GM21717 (cell line): ENCODE data around the gene ARFIP2.

Experiments
- ATAC-seq: cut with Tn5 transposase; IDR thresholded peaks from one replicate; pipeline ENCODE4 v1.9.1; 2021; ENCODE audit warnings: mild to moderate bottlenecking, moderate library complexity; ENCODE audit not compliant: unreplicated experiment

ARFIP2 gene

GRCh38 chr11:6448574-6448973 lies 32.6 kb downstream of the ARFIP2 start:
- ATAC-seq, result no peak

GRCh38 chr11:6443269-6444003 lies 37.7 kb downstream of the ARFIP2 start:
- peak; percentile 75 for ATAC-seq

- ATAC-seq, result no peak
Observed at GRCh38 chr11:6442441-6442840, 38.7 kb downstream of the ARFIP2 start.

- no peak for ATAC-seq
Observed at GRCh38 chr11:6440906-6441358, 40.2 kb downstream of the ARFIP2 start, which contains the start of gene HPX. Gene HPX, minus strand, starts transcription at chr11:6440987. Its CDS starts 24 bp downstream, at chr11:6440963.

GRCh38 chr11:6438979-6439571 lies 42.1 kb downstream of the ARFIP2 start:
- ATAC-seq, result no peak

DNA sequence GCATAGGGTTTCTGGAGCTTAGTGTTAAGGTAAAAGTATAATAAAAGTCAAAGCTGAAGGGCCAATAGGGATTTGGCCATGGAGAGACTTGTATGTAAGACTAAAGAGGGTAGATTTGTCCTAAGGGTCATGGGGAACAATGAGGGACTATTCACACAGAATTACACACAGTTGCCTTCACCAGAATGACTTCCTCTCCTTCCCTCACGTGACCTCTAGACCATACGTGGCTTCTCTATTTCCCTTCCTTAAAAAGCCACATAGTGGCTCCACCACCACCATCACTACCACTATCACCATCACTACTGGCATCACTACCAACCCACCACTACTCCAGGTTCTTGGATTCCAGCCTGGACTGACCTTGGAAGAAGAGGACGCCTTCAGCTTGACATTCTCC lies 43.1 kb downstream of the ARFIP2 start:
- no peak for ATAC-seq

DNA sequence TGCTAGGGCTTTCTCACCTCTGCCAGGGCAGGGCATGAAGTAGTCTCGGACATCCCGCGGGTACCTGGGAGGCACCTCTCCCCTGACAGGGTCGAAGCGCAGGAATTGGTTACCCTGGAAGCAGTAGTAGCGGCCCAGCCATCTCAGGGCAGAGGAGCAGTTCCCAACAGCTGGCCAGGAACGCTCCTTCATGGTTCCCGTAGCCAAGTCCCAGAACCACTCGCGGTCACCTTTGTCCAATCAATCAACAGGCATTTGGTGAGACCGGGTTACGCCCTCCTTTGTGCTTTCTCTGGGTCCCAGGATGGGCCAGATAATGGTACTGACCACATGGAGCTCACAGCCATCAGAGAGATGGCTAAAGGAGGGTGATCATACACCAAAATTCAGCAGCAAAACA lies 43.7 kb downstream of the ARFIP2 start:
- no peak for ATAC-seq

- ATAC-seq, result peak; percentile 57
Observed at GRCh38 chr11:6433998-6434660, 47.0 kb downstream of the ARFIP2 start.

DNA sequence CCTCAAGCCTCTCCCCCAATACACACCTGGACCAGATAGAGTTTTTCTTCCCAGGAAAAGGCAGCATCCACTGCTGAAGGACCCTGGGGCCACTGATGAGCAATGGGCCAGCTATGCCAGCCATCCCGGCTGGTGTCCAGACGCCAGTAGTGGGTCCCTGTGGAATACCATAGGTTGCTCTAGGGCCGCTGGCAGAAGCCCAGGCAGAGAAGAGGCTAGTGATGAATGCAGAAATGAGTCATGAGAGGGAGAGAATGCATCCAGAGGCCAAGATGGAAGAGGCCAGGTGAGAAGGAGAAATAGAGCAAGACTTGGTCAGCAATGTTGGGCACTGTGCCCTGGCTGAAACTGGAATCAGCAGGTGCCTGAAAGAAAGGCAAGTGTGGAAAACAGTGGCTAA lies 49.3 kb downstream of the ARFIP2 start:
- no peak for ATAC-seq

DNA sequence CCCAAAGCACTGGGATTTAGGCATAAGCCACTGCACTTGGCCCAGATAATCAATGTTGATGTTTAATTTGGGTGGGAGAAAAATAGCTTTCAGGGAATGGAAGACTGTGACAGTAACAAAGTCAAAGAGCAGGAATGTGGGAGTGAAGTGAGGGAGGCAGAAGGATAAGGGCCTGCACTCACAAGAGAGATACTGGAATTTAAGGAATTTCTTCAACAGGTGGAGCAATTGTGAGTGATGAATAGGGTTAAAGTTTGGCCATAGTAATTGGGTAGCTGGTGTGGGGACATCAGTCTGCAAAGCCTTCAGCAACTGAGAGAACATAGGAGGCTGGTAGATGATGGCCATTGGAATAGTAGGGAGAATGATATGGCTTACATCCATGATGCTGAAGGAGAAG lies 53.6 kb downstream of the ARFIP2 start:
- ATAC-seq, result no peak
